HK-2 (cell line): Measurements from ENCODE around the gene GPR183.

Experiments used
- DNase-seq: peaks from one replicate; pipeline ENCODE4 v3.0.0-alpha.2; 2018; ENCODE audit not compliant: unreplicated experiment

GPR183 gene, protein sequence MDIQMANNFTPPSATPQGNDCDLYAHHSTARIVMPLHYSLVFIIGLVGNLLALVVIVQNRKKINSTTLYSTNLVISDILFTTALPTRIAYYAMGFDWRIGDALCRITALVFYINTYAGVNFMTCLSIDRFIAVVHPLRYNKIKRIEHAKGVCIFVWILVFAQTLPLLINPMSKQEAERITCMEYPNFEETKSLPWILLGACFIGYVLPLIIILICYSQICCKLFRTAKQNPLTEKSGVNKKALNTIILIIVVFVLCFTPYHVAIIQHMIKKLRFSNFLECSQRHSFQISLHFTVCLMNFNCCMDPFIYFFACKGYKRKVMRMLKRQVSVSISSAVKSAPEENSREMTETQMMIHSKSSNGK

DNA sequence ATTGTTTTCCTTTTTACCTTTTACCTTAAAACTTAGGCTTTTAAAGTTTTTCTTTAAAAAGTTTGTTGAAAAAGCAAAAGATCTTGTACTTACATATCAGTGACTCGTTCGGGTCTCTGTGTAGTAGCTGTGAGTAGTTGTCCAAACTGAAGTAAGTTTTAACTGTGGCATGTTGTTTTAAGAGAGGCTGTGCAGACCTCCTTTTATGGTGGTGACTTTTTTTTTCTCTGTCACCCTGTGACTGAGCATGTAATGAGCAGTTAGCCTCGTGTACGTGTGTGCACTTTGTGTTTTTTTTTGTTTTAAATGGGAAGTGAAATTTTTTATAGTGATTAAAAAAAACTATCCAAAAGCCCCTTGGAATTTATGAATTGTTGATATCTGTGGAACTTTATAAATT, at the start of gene GPR183:
Gene GPR183 (minus strand): TSS at position 153 of the 400 bp plus-strand sequence. CDS start 11,254 bp downstream, outside the sequence.
- no peak for DNase-seq

DNA sequence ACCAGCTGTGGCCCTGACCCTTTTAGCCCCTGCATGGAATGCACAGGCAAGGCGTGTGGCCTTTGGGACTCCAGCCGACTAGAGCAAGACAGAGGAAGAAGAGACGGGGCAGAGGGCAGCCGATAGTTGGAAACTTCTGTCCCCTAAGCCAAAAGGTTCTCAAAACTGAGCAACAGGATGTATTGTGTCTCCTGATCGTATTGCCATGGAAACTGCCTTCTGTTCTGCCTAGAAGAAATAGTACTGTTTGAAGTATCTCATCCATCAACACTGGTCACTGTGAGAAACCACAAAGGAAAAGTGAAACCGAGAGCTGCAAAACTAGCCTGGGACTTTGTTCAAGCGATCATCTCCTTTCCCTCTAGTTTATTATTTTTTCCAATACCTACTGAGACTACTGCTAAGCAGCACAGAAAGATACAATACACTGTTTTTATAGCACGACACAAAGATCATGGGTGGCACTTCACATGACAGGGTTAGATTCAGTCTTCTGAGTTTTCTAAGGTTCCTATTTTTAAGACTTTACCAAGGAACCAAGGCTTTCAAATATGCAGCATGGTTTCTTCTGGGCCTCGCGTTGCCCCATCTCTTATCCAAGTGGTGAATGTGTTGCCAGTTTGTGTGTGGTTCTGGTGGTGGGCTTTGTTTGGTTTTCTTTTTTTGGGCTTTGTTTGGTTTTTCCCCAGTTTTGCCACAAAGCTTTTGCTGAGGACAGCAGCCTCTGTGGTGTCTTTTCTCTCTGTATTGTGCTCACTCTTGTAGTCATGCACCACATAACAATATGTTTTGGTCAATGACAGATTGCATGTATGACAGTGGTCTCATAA, 49.3 kb upstream of the GPR183 start:
- no peak for DNase-seq

DNA sequence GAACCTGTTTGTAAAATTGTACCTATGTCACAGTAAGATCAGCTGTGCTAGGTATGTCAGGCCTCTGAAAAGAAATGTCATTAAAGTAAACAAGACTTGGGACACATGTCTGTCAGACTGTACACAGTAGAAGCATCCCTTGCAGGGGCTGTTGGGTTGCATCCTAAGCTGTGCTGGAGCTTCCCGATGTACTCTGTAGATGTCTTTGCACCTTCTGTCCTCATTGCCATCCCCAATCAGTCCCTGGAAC, 48.7 kb upstream of the GPR183 start:
- DNase-seq = no peak

DNA sequence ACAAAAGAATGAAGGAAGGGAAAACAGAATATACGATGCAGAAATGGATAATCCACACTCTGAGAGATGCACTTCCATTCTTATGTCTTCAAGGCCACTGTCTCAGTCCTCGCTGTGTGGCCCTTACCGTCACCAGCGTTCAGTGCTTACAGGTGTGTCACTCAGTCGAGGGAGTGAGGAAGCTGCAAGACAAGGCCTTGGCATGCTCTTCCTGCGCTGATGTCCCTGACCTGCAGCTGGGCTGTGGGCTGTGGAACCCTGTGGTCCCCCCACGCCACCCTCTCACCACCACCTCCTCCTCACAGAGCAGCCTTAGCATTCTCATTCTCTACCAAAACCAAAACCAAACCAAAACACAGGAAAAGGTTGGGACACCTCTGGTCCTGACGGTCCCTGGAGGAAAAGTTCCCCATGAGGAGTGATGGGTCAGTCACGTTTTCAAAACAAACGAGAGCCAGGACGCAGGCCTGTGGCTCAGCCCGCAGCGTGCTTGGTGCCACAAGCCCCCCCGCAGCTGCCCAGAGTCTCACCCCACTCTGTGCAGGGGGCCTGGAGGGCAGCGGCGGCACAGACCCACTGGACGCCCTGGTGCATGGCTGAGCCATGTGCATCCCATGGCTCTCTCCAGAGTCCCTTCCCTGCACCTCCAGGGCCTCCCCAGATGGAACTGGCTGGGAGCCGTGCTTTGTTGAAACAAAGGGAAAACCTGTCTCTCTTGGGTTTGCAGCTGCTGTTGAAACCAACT, 48.2 kb upstream of the GPR183 start:
- DNase-seq = no peak

DNA sequence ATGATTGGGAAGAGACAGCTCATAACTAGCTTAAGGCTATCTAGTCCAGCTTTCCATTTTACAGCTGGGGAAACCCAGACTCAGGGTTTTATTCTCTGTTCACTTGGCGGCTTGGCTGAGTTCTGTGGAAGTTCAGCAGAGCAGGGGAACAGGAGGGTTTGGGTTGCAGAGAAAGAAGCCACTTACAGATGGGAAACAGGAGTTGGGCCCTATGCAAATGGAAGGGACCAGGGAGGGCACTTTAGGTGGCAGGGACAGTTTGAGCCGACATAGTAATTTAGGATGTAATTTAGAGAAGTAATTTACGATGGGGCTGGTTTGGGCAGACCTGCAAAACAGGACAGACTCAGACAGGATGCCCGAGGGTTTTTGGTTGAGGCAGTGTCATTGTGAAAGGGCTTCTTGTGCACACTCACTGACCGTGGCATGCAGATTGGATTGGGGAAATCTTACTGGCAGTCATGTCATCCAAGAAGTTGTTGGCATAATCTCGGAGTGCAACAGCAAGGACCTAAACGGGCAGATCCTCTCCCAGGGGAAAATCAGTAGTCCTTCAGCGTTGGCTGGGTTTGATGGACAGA, 47.3 kb upstream of the GPR183 start:
- DNase-seq = no peak

DNA sequence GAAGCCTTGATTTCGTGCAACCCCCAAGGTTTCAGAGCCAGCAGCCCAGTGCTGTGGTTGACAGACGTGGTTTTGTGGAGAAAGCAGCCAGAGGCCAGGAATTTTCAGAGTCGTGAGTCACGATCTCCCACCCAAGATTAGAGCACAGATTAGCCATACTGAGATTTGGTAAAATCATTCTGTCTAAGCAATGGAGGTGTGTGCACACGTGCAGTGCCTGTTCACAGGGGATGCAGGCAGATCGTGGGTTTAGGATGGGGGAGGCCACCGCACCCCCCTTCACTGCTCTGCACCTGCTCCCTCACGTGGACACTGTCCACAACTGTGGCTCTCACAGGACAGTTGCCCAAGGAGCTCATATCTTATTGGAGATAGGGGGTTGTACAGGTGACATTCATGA, 46.6 kb upstream of the GPR183 start:
- no peak for DNase-seq

DNA sequence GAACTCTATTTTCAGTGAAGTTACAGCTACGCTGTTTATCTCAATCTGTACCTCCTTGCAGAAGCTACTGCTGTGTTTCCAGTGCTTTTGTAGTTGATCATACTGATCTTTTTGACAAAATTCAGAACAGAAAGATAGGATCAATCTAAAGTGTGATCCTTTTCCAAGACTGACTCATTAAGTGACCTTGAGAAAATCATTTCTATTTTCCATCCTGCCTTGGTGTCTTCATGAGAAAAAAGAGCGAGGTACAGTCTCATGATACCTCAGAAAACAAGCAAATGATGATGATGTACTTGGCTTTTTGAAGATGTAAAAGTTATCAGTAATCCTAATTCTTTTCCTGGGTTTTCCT, 46.0 kb upstream of the GPR183 start:
- no peak for DNase-seq

DNA sequence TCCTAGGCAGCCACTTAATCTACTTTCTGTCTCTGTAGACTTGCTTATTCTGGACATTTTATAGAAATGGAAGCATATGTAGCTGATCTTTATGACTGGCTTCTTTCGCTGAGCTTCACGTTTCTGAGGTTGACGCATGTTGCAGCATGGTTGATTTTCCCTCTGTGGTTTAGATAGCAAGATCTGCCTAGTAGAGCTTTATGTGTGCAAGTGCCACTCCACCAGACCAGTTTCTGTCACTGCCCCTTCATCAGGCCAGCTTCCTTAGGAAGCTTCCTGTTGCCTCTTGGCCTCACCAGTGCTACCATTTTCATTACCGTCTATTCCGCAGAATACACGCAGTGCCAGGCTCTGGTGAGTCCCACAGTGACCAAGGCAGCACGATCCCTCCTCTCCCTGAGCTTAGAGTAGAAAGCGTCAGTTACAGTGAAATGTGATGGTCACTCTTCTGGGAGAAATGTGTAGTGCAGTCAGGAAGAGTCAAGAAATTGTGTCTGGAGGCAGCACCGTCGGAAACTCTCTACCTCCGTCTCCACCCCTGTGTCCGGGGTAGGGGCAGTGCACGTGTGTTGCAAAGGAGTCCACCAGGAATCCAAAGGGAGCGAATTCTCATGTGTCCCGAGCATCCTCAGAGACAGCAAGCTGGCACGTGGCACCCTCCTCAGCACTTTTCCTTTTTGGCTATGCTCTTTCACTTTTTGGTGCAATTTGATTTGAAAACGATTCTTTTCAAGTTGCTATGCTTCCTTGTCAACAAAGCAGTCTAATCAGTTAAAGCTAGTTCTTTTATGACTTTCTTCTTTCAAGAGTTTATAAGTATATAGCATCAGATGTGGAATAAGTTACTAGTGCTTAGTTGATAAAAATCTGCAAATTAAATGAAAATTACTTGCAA, 45.4 kb upstream of the GPR183 start:
- no peak for DNase-seq

DNA sequence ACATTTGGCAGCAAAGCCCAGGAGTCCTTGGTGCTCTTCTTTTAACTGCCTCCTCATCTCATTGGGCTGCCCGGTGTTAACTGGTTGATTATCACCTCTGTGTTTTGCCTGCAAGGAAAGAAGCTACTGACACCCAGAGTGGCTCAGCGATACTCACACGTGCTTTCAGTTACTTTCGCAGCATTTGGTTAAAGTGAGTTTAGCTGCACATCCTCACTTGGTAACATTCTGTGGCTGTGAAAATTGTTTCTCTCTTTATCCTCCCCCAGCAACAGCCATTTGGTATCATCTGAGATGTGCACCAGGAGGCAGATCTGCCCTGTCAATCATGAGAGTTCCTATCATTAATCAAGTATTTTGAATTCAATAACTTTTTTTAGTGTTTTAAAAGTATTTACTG, 44.6 kb upstream of the GPR183 start:
- DNase-seq = no peak

DNA sequence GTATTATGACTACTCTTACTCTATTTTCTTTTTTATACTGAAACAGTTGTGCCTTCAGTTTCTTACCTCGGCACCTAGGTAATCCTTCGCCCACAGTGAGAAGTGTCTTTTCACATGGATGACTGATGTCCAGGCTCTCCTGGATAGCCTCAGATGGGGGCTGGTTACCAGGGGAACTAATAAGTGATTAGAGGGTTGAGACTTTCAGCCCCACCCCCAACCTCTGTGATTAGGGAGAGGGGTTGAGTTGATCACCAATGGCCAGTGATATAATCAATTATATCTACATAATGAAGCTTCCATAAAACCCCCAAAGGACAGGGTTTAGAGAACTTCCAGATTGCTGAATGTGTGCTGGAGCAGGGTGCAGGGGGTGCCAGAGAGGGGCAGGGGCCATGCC, 43.0 kb upstream of the GPR183 start:
- no peak for DNase-seq

DNA sequence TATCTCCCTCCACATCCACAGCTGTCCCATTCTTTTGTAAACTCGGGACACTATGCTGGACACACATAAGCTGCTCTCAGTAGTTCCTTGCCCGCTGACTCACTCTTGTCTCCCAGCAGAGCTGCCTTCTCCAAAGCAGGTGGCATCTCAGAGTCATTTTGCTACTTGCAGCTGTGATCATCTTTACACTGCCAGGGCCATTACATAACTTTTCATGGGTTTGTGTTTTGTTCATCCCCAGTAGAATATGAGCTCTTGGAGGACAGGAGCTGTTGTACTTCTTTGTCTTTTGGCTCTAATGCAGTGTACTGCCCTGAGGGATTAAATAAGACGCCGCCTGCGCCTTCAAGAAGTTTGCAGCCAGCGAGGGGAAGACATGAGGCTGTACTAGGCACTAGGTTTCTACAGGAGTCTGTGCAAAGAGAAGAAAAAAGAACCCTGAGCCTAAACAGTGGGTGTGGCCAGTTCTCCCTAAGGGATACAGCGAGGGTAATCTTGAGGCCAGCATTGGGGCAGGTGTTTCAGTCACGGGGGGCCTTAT, 40.8 kb upstream of the GPR183 start:
- DNase-seq = no peak

DNA sequence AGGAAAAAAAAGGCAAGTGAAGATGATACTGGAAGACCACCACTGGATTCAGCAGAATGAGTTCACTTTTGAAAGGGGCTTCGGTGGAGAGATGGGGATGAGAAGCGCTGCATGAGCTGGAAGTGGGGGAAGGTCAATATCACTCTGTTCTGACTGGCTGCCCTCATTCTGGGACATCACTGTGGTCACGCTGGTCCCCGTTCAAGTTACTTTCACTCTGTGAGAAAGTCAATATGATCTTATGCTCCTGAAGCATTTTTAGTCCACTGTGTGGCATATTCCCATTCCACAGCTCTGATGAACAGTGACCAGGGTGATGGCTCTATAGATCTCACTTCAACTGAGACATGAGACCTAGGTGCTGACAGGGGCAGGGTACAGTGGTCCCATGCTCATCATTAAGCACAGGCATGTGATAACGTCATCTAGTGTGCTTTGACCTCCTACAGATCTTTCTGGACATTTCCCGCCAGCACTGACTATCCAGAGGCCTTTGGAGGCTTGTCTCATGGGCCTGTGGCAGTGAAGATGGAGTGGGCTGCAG, 40.2 kb upstream of the GPR183 start:
- no peak for DNase-seq

DNA sequence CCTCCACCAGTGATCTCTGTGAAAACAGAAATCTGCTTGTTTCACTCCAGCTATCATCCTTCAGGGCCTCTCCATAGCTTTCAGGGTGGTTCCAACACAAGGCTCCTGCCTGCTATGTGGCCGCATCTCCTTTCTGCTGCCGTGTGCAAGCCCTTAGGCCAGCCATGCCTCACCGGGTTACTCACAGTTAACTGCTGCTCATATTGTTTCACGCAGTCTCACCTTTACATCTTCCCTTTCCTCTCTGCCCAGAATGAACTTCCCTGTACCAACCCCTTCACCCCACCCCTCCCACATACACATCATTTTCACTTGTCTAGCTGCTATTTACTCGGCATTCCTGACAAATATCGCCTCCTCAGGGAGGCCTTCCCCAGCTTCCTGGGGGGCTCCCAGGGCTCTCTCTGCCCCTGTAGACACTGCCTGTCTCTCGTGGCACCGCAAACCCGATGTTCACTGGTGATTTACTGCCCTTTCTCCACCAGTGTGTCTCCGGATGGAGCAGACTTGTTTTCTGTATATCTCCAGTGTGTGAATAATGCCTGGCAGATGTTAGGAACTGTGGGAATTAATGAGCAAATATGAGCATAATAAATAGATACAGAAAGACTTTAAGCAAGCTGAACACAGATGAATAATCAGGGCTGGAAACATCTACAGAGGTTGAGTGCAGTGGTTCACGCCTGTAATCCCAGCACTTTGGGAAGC, 39.3 kb upstream of the GPR183 start:
- no peak for DNase-seq

DNA sequence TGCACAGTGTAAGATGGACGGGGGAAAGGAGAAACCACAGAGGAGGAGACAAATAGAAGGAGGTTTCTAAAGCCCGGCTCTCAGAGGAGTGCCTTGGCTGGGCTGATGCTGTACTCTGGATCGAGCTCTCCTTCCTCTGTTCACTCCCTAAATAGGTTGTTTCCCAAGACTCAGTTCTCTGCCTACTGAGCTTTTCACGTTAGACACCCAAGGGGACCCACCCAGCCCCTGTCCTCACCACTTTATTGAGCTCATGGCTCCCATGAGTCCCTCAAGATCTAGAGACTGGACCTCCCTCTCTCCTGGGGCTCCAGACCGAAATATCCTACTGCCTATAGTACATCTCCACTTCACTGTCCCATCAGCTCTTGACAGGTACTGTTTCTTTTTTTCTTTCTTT, 38.1 kb upstream of the GPR183 start:
- no peak for DNase-seq

DNA sequence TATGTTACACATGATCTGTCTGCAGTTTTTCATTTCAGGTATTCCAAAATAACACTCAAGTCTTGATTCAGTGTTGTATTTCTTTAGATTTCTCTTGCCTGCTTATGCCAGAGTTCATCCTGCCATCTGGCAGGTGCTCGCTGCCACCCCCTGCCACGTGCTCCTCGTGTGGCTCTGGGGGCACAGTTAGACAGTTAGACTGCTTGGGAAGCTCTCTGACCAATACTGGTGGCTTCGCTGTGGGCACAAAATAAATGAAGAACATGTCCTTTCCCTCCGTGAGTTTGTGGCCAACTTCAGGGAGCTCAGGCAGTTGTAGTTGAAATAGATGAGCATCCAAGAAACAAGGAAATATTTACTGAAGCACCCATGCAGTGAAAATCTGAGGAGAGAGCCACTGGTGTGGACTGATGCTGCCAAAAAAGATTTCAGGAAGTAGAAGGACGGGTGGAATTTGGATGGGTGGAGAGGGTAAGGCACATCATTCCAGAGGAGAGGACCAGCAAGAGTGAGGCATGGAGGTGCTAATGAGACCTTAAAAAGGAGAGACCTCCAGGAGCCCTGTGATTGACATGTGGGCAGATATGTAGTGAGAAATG, 37.5 kb upstream of the GPR183 start:
- no peak for DNase-seq

DNA sequence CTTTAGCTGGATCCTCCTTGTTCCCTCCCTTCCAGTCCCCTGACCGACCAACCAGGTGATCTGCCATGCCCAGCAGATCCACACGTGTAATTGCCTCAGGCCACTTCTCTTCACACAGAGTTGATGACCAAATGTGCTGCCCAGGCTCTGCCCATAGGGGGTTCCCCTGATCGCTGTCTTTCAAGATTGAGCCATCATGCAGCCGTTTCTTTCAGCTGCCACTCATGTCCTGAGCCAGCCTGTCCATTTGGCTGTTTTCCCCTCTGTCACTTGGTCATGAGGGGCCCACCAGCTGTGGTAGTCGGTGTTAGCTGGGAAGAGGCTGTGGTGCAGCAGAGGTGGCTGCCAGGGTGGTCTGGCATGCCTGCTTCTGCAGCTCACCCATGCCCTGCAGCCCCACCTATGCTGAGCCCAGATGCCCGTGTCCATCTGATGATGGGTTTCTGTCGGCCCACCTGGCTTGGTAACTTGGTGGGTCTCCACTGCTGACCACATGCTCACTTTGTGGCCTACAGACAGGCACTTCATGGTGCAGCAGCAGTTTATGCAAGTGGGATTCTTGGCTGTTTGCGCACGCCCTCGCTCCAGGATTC, 35.6 kb upstream of the GPR183 start:
- no peak for DNase-seq

DNA sequence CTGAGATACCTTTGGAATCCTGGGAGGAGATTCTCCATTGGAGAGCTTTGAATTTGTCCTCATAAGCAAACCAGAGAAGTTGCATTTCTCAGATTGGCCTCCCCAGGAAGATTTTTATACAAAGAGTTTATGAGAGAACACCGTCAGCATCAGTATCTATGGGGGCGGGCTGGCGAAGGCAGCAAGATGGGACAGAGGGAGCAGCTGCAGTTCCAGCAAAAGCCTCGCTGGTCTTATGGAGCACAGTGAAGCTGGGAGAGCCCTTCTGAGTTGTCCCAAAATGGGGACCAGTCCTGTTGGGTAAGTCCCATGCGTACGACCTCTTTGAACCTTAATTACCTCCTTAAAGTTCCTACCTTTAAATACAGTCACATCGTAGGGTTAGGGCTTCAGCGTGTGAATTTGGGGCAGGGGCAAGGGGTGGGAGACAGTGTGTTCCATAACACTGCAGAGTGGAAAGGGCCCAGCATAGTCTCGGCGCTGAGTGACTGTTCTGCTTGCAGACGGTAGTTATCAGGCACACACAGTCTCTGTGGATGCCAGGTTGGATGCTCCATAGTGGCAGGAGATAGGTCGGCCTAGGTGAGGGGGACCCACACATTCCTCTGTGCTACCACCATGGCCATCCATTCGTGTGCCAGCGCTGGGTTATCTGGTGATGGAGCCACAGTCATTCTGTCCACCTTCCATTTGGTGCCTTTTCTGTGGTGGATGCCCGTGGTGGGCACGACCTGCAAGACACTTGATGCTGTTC, 34.9 kb upstream of the GPR183 start:
- DNase-seq = no peak

DNA sequence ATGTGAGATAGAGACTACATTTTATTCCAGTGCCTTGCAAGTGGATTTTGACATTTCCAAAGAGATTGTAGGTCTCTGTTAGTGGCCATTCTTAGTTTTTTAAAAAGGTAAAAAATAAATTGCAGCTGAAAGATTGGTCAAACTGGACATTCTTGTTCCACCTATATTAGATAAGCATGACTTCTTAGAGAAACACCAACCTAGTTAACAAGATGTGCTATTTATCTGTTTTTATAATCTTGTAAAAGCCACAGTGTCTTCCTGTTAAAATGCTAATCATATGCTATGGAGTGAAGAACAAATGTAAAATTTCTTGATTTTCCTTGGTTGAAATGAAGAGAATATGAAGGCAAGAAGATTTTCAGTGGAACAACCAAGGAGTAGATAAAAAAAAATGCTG, 33.4 kb upstream of the GPR183 start:
- no peak for DNase-seq
